Astrocyte (in vitro differentiated cells and primary cell): ENCODE results near the gene HNMT. TPM values are rescaled to one million over a fixed set of nuclear protein-coding genes. Genes with fewer than 3 reads are reported as not detected.
"Not testable (repeated sequence)": the region's sequence is repeated elsewhere in the genome, so short reads cannot be mapped to it uniquely, and the experiment has no call there.

Experiments
- DNase-seq: peaks from one replicate; pipeline ENCODE4 v3.0.0-alpha.2; 2010; ENCODE audit warnings: low read depth
- FAIRE-seq: peaks from 2 replicates; lab custom pipeline; 2011; peaks lifted over from hg19 to GRCh38; lab: Jason Lieb, UNC
- H2AFZ ChIP-seq: 2 replicates; pipeline ENCODE4 v1.6.0; 2012; ENCODE audit warnings: low read depth, low read length, inconsistent platforms
- H3K27ac ChIP-seq: 2 replicates; pipeline ENCODE4 v1.5.1; 2011; ENCODE audit warnings: low read depth, low read length, inconsistent platforms
- H3K27me3 ChIP-seq: 2 replicates; pipeline ENCODE4 v1.6.0; 2011; ENCODE audit warnings: low read length, inconsistent platforms; ENCODE audit not compliant: insufficient read depth
- H3K36me3 ChIP-seq: 2 replicates; pipeline ENCODE4 v1.5.1; 2011; ENCODE audit warnings: low read length, inconsistent platforms; ENCODE audit not compliant: insufficient read depth
- H3K4me1 ChIP-seq: 2 replicates; pipeline ENCODE4 v1.5.1; 2011; ENCODE audit warnings: low read length, inconsistent platforms; ENCODE audit not compliant: insufficient read depth
- H3K4me2 ChIP-seq: 2 replicates; pipeline ENCODE4 v1.6.0; 2012; ENCODE audit warnings: low read length, inconsistent platforms
- H3K4me3 ChIP-seq: 2 replicates; pipeline ENCODE4 v1.5.1; 2011; ENCODE audit warnings: low read depth, mild to moderate bottlenecking, low read length, inconsistent platforms; ENCODE audit not compliant: insufficient read depth
- H3K79me2 ChIP-seq: 2 replicates; pipeline ENCODE4 v1.6.0; 2012; ENCODE audit warnings: mild to moderate bottlenecking, low read length, inconsistent platforms; ENCODE audit not compliant: insufficient read depth
- H3K9ac ChIP-seq: 2 replicates; pipeline ENCODE4 v1.6.0; 2012; ENCODE audit warnings: mild to moderate bottlenecking, low read length, inconsistent platforms
- H3K9me3 ChIP-seq: 2 replicates; pipeline ENCODE4 v1.5.1; 2012; ENCODE audit warnings: low read depth, mild to moderate bottlenecking, low read length, inconsistent platforms; ENCODE audit not compliant: insufficient read depth
- H4K20me1 ChIP-seq: 2 replicates; pipeline ENCODE4 v1.6.0; 2012; ENCODE audit warnings: low read length, inconsistent platforms; ENCODE audit not compliant: insufficient read depth
- H3K27ac Mint-ChIP-seq: one replicate; pipeline ENCODE4 v1.8.0; 2021; ENCODE audit warnings: mild to moderate bottlenecking, mixed read lengths; ENCODE audit not compliant: unreplicated experiment
- H3K27me3 Mint-ChIP-seq: one replicate; pipeline ENCODE4 v1.8.0; 2021; ENCODE audit warnings: low read depth, mixed read lengths; ENCODE audit not compliant: unreplicated experiment
- H3K36me3 Mint-ChIP-seq: one replicate; pipeline ENCODE4 v1.8.0; 2021; ENCODE audit warnings: low read depth, mixed read lengths; ENCODE audit not compliant: unreplicated experiment
- H3K4me1 Mint-ChIP-seq: one replicate; pipeline ENCODE4 v1.8.0; 2021; ENCODE audit warnings: low read depth, mixed read lengths; ENCODE audit not compliant: unreplicated experiment
- H3K4me3 Mint-ChIP-seq: one replicate; pipeline ENCODE4 v1.8.0; 2021; ENCODE audit warnings: mild to moderate bottlenecking, moderate library complexity, mixed read lengths; ENCODE audit not compliant: unreplicated experiment
- H3K9me3 Mint-ChIP-seq: one replicate; pipeline ENCODE4 v1.8.0; 2021; ENCODE audit warnings: mild to moderate bottlenecking, mixed read lengths; ENCODE audit not compliant: unreplicated experiment
- CTCF ChIP-seq: IDR thresholded peaks from 2 replicates; pipeline ENCODE4 v1.5.1; 2011; ENCODE audit warnings: low read depth, mild to moderate bottlenecking, inconsistent platforms, low read length, moderate library complexity; ENCODE audit not compliant: insufficient read depth
- EZH2 ChIP-seq: IDR thresholded peaks from 2 replicates; pipeline ENCODE4 v1.6.1; 2012; ENCODE audit warnings: mild to moderate bottlenecking, low read length, inconsistent platforms; ENCODE audit not compliant: insufficient read depth
- total RNA-seq: library from RNA; stranded (reverse); gene quantifications from 2 replicates; pipeline ENCODE4 v1.2.1, GENCODE V29; 2021

HNMT gene
- total RNA-seq, 1 donor from 2014 or later = 15.3 TPM

- not testable (repeated sequence) for H3K36me3 Mint-ChIP-seq, H3K27ac Mint-ChIP-seq
Measured at GRCh38 chr2:137996158-137996557, 31.9 kb downstream of the HNMT start.

GRCh38 chr2:137997733-137998132 is 33.5 kb downstream of the HNMT start:
- TF ChIP-seq CTCF (no peak), EZH2 (no peak)
- no peaks in the 10 kb centered on the region for H3K79me2 ChIP-seq
- FAIRE-seq (no peak), DNase-seq (no peak)
- no peaks in the 10 kb centered on the region for H3K4me1 Mint-ChIP-seq
- H3K4me2 ChIP-seq = no peak overlapping the region
- H3K27me3 Mint-ChIP-seq = no peaks in the 10 kb centered on the region
- no peaks in the 10 kb centered on the region for H3K4me1 ChIP-seq
- no peak overlapping the region for H3K27ac ChIP-seq
- no peaks in the 10 kb centered on the region for H3K9me3 ChIP-seq
- H3K36me3 Mint-ChIP-seq = peaks cover 4% of the 10 kb centered on the region
- H3K4me3 ChIP-seq = no peak overlapping the region
- H3K9ac ChIP-seq = no peak overlapping the region
- H3K9me3 Mint-ChIP-seq = peaks cover 20% of the 10 kb centered on the region
- H2AFZ ChIP-seq = no peak overlapping the region
- no peaks in the 10 kb centered on the region for H3K27me3 ChIP-seq
- H3K4me3 Mint-ChIP-seq = no peak overlapping the region
- no peak overlapping the region for H3K27ac Mint-ChIP-seq
- no peaks in the 10 kb centered on the region for H4K20me1 ChIP-seq
- no peaks in the 10 kb centered on the region for H3K36me3 ChIP-seq

More at GRCh38 chr2:137996158-137996557, 31.9 kb downstream of the HNMT start:
- not testable (repeated sequence) for H3K36me3 ChIP-seq, H3K27ac ChIP-seq, H3K9ac ChIP-seq, H2AFZ ChIP-seq, H3K27me3 Mint-ChIP-seq, H3K4me1 ChIP-seq, H3K4me3 ChIP-seq, H3K4me2 ChIP-seq, H3K79me2 ChIP-seq, DNase-seq, H3K4me1 Mint-ChIP-seq, FAIRE-seq, H3K4me3 Mint-ChIP-seq, H3K9me3 ChIP-seq, H4K20me1 ChIP-seq, H3K27me3 ChIP-seq
- H3K9me3 Mint-ChIP-seq = peaks cover 21% of the 10 kb centered on the region

- Histone ChIP-seq H4K20me1 (no peaks in the 10 kb centered on the region), H2AFZ (no peak overlapping the region), H3K27ac (no peak overlapping the region), H3K9ac (no peak overlapping the region), H3K4me3 (no peak overlapping the region), H3K27me3 (no peaks in the 10 kb centered on the region), H3K36me3 (no peaks in the 10 kb centered on the region), H3K4me1 (no peaks in the 10 kb centered on the region), H3K4me2 (no peak overlapping the region), H3K9me3 (no peaks in the 10 kb centered on the region), H3K79me2 (no peaks in the 10 kb centered on the region)
- no peak overlapping the region for H3K4me3 Mint-ChIP-seq
- no peaks in the 10 kb centered on the region for H3K27me3 Mint-ChIP-seq
- H3K27ac Mint-ChIP-seq = peak overlapping the region; percentile 27
- no peaks in the 10 kb centered on the region for H3K4me1 Mint-ChIP-seq
- no peak for FAIRE-seq
- peaks cover 13% of the 10 kb centered on the region for H3K9me3 Mint-ChIP-seq
- no peak for DNase-seq
- H3K36me3 Mint-ChIP-seq = peaks cover 2% of the 10 kb centered on the region
- no peak for TF ChIP-seq EZH2
- no peak for TF ChIP-seq CTCF
Measured at GRCh38 chr2:137998503-137998902, 34.2 kb downstream of the HNMT start.
